CD4-positive, alpha-beta T cell (primary cell): Measurements from ENCODE around the gene FILIP1. TPM values are rescaled to one million over a fixed set of nuclear protein-coding genes. Genes with fewer than 3 reads are reported as not detected.

ENCODE experiments used
- ATAC-seq: fragments of 200-7000 bp; cut with Tn5 transposase; one replicate; pipeline ENCODE4 v1.10.0; 2022; ENCODE audit warnings: mild to moderate bottlenecking; ENCODE audit not compliant: poor library complexity
- CTCF ChIA-PET: fragments of 350-600 bp; sonication (Branson Sonifier 250); formaldehyde crosslinking; loops from one replicate; lab custom pipeline; 2021; ENCODE audit warnings: antibody characterized with exemption, inconsistent platforms; lab: Charles Lee
- POLR2A ChIA-PET: fragments of 350-600 bp; sonication (Branson Sonifier 250); formaldehyde crosslinking; loops from one replicate; lab custom pipeline; 2021; ENCODE audit warnings: antibody characterized with exemption, inconsistent platforms; lab: Charles Lee
- DNase-seq, 14 experiments: peaks; one replicate each; pipeline ENCODE4 v3.0.0-alpha.2; 2013 to 2020; ENCODE audit warnings: mixed read lengths in 2 of 14
- H3K27ac ChIP-seq, 2 donors: one replicate each; pipeline versions ENCODE4 v1.5.1 to v1.7.0; 2013; ENCODE audit warnings: low read length in 2 of 2, low read depth in 1 of 2, mild to moderate bottlenecking in 1 of 2
- H3K27me3 ChIP-seq, 2 experiments: 1 replicate in 1 of 2; 2 replicates in 1 of 2; pipeline versions ENCODE4 v1.6.1 to v1.7.0; 2013; ENCODE audit warnings: low read length in 2 of 2, control low read depth in 1 of 2, mild to moderate bottlenecking in 1 of 2, moderate library complexity in 1 of 2; ENCODE audit not compliant: insufficient read depth in 2 of 2, control insufficient read depth in 1 of 2
- H3K36me3 ChIP-seq: one replicate; pipeline ENCODE4 v1.6.1; 2013; ENCODE audit warnings: low read length, control low read depth; ENCODE audit not compliant: insufficient read depth
- H3K4me1 ChIP-seq: one replicate; pipeline ENCODE4 v1.6.1; 2013; ENCODE audit warnings: low read length, control low read depth; ENCODE audit not compliant: insufficient read depth
- H3K4me3 ChIP-seq: one replicate; pipeline ENCODE4 v1.5.1; 2013; ENCODE audit warnings: mild to moderate bottlenecking, low read length, moderate library complexity
- H3K9me3 ChIP-seq, 2 experiments: 1 replicate in 1 of 2; 2 replicates in 1 of 2; pipeline versions ENCODE4 v1.6.1 to v1.7.0; 2013; ENCODE audit warnings: low read length in 2 of 2, mild to moderate bottlenecking in 2 of 2, control low read depth in 1 of 2, moderate library complexity in 1 of 2; ENCODE audit not compliant: control insufficient read depth in 1 of 2, insufficient read depth in 1 of 2
- H3K27ac Mint-ChIP-seq: one replicate; pipeline ENCODE4 v1.8.0; 2020; ENCODE audit warnings: mixed read lengths
- H3K27me3 Mint-ChIP-seq: one replicate; pipeline ENCODE4 v1.8.0; 2021; ENCODE audit warnings: mixed read lengths
- H3K36me3 Mint-ChIP-seq: one replicate; pipeline ENCODE4 v1.8.0; 2021; ENCODE audit warnings: low read depth, mixed read lengths
- H3K4me1 Mint-ChIP-seq: one replicate; pipeline ENCODE4 v1.8.0; 2021; ENCODE audit warnings: low read depth, mixed read lengths
- H3K4me3 Mint-ChIP-seq: one replicate; pipeline ENCODE4 v1.8.0; 2020; ENCODE audit warnings: mild to moderate bottlenecking, mixed read lengths
- H3K9me3 Mint-ChIP-seq: one replicate; pipeline ENCODE4 v1.8.0; 2020; ENCODE audit warnings: mixed read lengths
- intact Hi-C, 2 experiments: fragments of 100-400 bp; cut with DNase I in 1 of 2; cut with micrococcal nuclease in 1 of 2; formaldehyde crosslinking; loops; one replicate each; pipeline versions ENCODE4 v1.15.1 to v1.9.0; 2023 to 2025; cut with DNase I, micrococcal nuclease
- total RNA-seq, 174 experiments: library from RNA in 2 of 174; stranded (reverse) in 2 of 174; gene quantifications; one replicate each; pipeline ENCODE4 v1.2.3 and lab custom pipeline; 2021 to 2026
- TF ChIP-seq, protein P1 (sequence below): fragments of 200-600 bp; IDR thresholded peaks from one replicate; pipeline ENCODE4 v1.8.0; 2022; ENCODE audit warnings: antibody characterized with exemption, mild to moderate bottlenecking

Gene FILIP1
- total RNA-seq, 2 experiments from 2014 or later = 0.06 TPM; not detected in 1

DNA sequence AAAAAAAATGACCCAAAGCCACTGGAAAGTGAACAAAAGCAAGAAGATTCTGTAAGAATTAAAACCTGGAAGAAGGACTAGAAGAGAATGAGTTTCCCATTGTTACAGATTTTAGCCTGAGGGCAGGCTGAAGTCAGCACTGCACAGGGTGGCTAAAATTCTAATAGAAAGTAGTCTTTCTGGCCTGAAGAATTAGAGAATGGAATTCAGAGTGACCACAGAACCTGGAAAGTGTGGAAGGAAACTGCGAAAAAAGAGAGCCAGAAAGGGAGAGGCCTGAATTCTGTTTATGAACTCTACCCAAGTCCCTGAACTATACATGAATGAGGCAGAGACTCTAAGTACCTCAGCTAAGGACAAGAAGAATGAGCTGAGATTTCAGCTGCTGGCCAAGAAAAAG, 38.9 kb upstream of the FILIP1 start:
- CTCF ChIA-PET = no interaction called here
- H3K27me3 ChIP-seq = peaks cover 0 to 14% of the 10 kb centered on the region in 2 experiments
- Mint-ChIP-seq H3K36me3 (no peaks in the 10 kb centered on the region), H3K27ac (no peak overlapping the region), H3K9me3 (no peaks in the 10 kb centered on the region), H3K4me1 (no peaks in the 10 kb centered on the region), H3K27me3 (peaks cover 65% of the 10 kb centered on the region), H3K4me3 (no peak overlapping the region)
- H3K27ac ChIP-seq = no peak overlapping the region
- TF ChIP-seq, protein P1, sequence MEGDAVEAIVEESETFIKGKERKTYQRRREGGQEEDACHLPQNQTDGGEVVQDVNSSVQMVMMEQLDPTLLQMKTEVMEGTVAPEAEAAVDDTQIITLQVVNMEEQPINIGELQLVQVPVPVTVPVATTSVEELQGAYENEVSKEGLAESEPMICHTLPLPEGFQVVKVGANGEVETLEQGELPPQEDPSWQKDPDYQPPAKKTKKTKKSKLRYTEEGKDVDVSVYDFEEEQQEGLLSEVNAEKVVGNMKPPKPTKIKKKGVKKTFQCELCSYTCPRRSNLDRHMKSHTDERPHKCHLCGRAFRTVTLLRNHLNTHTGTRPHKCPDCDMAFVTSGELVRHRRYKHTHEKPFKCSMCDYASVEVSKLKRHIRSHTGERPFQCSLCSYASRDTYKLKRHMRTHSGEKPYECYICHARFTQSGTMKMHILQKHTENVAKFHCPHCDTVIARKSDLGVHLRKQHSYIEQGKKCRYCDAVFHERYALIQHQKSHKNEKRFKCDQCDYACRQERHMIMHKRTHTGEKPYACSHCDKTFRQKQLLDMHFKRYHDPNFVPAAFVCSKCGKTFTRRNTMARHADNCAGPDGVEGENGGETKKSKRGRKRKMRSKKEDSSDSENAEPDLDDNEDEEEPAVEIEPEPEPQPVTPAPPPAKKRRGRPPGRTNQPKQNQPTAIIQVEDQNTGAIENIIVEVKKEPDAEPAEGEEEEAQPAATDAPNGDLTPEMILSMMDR = no peak
- H3K4me3 ChIP-seq = no peak overlapping the region
- ATAC-seq (no peak), DNase-seq (no peak)
- no peaks in the 10 kb centered on the region for H3K4me1 ChIP-seq
- POLR2A ChIA-PET = no interaction called here
- intact Hi-C loops = no loop called here
- H3K36me3 ChIP-seq = no peaks in the 10 kb centered on the region
- H3K9me3 ChIP-seq = no peaks in the 10 kb centered on the region

DNA sequence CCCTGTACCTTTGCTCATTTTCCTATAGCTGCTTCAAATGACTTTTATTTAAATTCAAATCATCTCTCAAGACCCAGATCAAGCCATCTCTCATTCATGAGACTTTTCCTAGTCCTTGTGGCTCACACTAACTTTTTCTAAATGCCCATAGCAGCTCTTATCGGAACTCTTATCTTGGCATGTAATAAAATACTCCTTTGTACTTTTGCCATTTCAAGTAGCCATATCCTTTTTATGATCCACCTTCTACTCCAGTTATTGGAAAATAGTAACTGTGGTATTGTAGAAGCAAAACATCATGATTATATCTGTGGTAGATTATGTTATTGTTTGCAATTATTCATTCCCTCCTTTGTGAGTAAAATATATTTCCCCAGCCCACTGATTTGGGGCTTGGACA, 37.6 kb upstream of the FILIP1 start:
- CTCF ChIA-PET = no interaction called here
- Histone ChIP-seq H3K4me3 (no peak overlapping the region), H3K27ac (no peak overlapping the region), H3K36me3 (no peaks in the 10 kb centered on the region), H3K4me1 (no peaks in the 10 kb centered on the region), H3K9me3 (no peaks in the 10 kb centered on the region), H3K27me3 (peaks cover 0 to 14% of the 10 kb centered on the region in 2 experiments)
- Mint-ChIP-seq H3K9me3 (no peaks in the 10 kb centered on the region), H3K27ac (no peak overlapping the region), H3K36me3 (no peaks in the 10 kb centered on the region), H3K4me3 (no peak overlapping the region), H3K27me3 (peaks cover 68% of the 10 kb centered on the region), H3K4me1 (no peaks in the 10 kb centered on the region)
- DNase-seq (no peak), ATAC-seq (no peak)
- intact Hi-C loops = no loop called here
- POLR2A ChIA-PET = no interaction called here
- TF ChIP-seq, protein P1 = no peak

DNA sequence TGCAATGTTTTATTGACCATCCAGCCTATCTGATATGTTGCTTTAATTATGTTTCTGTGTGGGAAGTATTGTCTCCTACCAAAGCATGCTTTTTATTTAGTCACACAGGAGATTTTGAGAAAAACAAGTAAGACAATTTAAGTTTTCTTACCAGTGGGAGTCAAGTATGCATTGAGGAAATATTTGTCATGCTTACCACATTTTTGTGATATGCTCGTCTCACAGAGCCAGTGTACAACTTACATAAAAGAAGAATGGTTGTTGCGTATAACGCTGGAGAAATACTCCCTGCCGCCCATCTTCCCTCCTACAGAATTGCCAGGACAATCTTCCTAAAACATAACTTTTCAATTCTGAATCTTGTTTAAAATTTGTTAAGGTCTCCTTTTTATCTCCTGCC, 37.1 kb upstream of the FILIP1 start:
- H3K27ac Mint-ChIP-seq = no peak overlapping the region
- DNase-seq = no peak
- H3K36me3 Mint-ChIP-seq = no peaks in the 10 kb centered on the region
- Histone ChIP-seq H3K36me3 (no peaks in the 10 kb centered on the region), H3K27ac (no peak overlapping the region), H3K9me3 (no peaks in the 10 kb centered on the region), H3K4me3 (no peak overlapping the region), H3K27me3 (peaks cover 0 to 16% of the 10 kb centered on the region in 2 experiments), H3K4me1 (no peaks in the 10 kb centered on the region)
- TF ChIP-seq, protein P1 = no peak
- ChIA-PET CTCF (no interaction called here), POLR2A (no interaction called here)
- intact Hi-C loops = no loop called here
- H3K9me3 Mint-ChIP-seq = no peaks in the 10 kb centered on the region
- H3K27me3 Mint-ChIP-seq = peaks cover 68% of the 10 kb centered on the region
- H3K4me3 Mint-ChIP-seq = no peak overlapping the region
- H3K4me1 Mint-ChIP-seq = no peaks in the 10 kb centered on the region
- no peak for ATAC-seq
